GM18907 (cell line): ENCODE measurements around the gene ABTB2.
A peak's percentile ranks its signal among the peaks of the same experiment; 100 is the strongest.

ENCODE experiments used
- ATAC-seq: cut with Tn5 transposase; IDR thresholded peaks from one replicate; pipeline ENCODE4 v1.9.1; 2021; ENCODE audit warnings: mild to moderate bottlenecking, moderate library complexity; ENCODE audit not compliant: unreplicated experiment

The ABTB2 gene

DNA sequence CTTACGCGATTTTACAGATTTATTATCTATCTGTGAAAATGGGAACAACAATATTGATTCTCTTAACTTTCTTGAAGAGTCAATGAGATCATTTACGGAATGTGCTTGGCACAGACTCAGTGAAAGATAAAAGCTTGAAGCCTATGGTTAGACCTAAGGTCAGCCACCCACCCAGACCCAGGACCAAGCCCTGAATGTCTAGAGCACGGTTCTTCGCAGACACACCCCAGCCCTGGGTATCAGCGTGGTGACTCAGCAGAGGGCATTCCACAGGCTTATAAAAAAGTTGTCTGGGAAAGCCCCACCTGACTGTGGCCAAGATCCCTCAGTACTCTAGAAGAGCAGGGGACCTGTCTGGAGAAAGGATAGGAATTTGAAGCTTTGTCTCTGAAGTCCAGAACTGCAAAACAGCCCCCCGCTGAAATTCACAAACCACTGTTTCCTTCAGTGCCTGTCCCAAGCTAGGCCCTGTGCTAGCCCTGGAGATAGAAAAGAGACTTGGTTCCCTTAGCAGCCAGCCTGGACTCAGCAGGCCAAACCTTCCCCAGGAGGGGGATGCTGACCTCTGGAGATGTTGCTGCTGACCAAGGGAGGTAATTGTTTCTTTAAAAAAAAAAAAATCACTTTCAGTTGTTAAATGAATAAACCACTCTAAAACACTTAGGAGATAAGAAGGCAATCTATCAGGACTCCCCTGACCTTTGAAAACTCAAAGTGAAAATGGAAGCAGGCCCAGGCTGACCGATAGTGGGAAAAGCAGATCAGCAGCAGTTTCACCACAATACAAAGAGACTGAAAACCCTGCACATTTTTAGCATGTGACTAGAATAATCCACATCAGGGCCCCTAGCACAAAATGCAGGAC is 114.0 kb downstream of the ABTB2 start:
- peak; percentile 67 for ATAC-seq

DNA sequence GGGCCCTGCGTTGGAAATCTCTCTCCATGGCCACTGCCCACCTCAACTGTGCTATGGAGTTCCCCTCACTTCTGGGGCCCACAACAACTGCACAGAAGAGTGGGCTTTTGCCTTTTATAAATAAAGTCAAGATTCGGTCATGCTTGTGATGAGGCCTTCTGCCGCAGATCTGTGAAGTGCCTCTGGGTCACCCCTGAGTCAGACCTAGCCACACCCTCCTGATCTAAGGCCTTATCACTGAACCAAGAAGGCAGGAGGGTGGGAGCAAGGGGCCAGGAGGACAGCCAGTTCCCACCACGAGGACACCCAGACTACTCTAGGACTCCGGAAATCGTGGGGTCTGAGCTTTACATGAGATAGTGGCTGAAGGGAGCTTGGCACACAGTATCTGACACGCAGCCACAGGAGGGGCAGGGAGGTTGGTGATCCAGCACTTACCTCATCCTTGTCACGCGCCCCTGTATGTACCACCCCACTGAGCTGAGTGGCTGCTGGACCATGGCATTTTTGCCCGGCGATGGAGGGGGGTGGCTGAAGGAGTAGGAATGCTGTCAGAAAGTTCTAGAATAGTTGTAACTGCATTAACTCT is 115.7 kb downstream of the ABTB2 start:
- ATAC-seq: peak; percentile 28

DNA sequence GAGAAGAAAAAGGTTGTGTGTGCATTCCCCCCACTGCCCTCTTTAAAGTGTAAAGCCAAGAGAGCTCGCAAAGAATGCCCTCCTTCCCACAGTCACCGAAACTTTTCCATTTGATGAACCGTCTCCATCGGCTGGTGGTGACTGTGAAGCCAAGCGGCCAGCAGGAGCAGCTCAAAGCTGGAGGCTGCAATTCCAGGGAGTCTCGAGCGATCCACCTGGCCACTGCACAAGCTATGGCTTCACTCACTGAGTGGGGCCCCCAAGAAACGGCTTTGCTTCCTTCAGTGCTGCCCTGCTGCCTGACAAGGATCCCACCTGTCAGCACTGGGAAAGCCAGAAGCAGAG is 117.7 kb downstream of the ABTB2 start:
- no peak for ATAC-seq

DNA sequence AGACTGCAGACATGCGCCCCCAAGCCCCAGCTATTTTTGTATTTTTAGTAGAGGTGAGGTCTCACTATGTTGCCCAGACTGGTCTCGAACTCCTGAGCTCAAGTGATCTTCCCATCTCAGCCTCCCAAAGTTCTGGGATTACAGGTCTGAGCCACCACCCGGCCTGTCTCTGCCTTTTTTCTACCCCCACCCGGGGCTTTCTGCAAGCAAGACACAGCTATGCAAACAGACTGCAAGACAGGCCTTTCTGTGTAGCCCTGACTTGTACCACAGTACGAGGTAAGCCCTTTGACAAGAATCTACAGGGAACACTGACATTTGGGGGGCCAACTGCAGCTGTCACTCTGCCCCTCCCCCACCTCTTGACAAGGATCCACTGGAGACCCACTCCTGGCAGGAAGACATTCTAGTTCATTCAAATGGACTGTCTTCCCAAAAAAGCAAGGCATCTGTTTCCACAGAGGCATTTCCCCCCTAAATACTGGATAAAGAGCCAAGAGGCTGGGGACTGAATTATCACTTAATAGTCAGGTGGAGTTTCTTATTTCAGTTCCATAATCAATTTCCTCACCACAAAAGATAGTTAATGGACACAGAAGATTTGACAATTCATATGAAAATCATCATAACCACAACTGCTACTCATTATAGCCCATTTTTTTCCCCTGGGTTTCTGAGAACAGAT is 118.2 kb downstream of the ABTB2 start:
- no peak for ATAC-seq

DNA sequence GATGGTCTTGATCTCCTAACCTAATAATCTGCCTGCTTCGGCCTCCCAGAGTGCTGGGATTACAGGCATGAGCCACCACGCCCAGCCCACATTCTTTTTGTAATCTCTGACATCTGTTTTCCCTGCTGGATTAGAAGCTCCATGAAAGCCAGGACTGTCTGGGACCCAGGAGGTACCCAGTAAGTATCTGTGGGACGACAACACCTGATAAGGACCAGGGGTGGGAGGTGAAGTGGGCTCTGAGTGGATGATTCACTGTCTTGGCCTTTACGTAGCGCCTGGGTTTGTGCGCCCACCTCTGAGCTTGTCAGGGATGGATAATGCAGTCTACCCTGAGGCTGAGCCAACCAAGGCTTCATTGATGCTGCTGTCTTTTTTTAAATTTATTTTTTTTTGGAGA is 118.8 kb downstream of the ABTB2 start:
- ATAC-seq: no peak

DNA sequence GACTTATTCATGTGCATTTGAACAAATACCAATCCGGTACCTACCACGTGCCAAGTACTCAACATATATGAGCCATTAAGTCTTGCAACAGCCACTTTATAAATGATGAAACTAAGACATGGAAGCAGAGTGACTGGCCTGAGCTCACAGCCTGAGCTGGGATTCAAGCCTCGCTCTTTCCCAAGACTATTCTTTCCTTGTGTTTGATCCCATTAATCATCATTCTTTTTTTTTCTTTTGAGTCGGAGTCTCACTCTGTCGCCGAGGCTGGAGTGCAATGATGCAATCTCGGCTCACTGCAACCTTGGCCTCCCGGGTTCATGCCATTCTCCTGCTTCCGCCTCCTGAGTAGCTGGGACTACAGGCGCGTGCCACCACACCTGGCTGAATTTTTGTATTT is 119.3 kb downstream of the ABTB2 start:
- ATAC-seq: no peak

DNA sequence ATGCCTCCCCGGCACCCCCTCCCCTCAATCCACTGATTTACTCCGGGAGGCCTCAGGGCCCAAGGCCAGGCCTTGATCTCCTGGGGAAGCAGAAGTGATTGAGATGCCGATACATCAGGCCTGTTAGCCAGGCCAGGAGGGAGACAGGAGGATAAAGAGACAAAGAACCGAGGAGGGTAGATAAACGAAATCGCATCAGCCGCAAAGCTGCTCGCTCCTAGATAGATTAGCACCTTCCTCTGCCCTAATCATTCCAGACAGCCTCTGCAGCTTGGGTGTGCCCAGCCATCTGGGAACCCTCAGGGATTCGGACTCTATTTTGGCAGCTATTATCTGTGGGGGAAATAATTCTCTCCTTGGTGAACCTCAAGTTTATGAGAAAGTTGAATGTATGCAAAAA is 121.2 kb downstream of the ABTB2 start:
- ATAC-seq: no peak

DNA sequence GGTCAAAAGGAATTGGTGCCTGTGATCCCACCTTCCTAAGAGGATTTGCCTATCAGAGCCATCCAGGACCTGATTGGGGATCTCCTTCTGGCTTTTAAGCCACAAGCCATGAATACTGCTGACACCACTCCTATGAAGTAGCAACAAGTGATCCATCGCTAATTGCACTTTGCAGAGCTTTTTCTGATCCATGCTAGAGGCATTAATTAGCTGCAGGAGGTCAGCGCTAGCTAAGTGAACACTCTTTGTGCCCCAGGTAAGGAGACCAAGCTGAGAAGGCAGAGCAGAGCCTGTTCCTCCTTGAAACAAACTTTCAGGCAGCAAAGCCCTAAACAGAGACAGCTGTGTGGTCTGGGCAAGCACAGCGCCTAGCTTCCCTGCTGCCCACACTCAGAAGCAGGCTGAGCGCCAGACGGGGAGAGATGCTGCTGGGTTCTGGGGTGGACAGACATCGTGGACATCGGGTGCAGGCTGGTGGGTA is 122.2 kb downstream of the ABTB2 start:
- ATAC-seq: no peak

DNA sequence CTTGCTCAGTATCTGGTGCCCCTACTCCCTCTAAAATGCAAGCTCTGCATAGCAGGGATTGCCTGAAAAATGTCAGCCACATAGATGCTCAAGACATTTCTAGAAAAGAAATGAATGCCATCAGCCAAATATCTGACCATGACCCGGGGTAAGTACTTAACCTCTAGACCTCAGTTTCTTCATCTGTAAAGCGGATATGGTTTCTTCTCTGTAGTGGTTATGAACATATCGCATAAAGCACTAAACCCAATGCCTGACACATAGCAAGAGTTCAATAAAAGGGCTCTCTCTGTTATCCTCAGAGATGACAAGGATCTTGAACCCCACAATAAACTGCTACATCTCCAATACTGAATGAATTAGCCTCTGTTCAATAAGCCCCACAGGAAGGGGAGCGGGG is 122.6 kb downstream of the ABTB2 start:
- peak; percentile 44 for ATAC-seq

DNA sequence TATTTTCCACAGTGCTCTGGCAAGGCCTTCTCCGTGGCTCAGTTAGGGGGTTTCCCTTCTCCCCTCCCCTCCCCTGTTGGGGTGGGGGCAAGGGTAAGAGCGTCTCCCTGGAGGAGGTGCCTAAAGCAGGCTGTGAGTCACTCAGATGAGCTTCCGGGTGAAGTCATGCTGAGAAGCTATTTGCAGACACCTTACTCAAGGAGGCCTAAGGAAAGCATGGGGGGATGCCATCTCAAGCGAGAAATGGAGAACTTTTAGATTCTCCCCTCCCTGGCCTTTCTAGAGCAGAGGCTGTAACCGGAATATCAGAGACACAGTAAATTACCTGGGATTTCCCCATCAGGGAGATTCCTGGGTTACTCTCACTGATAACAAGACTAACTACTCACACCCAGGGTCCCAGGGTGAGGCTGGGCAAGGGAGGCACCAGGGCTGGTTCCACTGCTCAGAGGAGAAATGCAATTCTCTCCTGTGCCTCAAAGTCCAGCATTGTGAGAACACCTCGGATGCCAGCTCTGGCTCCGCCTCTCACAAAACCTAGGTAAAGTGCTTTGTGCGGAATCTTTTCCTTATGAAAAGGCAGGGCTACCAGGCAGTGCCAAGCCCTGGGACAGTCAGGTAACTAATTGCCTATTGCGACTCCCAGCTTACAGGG is 123.6 kb downstream of the ABTB2 start:
- peak; percentile 80 for ATAC-seq

DNA sequence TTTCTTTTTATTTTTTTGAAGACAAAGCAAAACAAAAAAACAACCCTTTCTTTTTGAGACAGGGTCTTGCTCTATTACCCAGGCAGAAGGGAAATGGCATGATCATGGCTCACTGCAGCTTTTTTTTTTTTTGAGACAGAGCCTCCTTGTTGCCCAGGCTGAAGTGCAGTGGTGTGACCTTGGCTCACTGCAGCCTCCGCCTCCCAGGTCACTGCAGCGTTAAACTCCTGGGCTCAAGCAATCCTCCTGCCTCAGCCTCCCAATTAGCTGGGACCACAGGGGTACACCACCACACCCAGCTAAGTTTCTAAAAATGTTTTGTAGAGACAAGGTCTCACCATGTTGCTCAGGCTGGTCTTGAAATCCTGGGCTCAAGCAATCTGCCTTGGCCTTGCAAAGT is 124.6 kb downstream of the ABTB2 start:
- no peak for ATAC-seq

DNA sequence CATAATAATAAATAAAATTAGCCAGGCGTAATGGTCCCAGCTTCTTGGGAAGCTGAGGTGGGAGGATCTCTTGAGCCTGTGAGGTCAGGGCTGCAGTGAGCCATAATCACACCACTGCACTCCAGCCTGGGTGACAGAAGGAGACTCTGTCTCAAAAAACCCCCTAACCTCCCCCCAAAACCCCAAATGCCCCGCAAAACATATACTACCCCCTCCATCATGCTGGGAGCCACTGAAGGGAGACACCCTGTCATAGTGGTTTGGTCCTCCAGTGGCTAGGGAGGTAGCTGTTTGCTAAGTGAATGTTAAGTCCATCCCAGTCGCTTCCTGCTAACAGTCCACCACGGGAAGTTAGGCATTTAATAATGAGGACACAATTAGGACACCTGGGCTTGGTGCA is 125.0 kb downstream of the ABTB2 start:
- no peak for ATAC-seq

DNA sequence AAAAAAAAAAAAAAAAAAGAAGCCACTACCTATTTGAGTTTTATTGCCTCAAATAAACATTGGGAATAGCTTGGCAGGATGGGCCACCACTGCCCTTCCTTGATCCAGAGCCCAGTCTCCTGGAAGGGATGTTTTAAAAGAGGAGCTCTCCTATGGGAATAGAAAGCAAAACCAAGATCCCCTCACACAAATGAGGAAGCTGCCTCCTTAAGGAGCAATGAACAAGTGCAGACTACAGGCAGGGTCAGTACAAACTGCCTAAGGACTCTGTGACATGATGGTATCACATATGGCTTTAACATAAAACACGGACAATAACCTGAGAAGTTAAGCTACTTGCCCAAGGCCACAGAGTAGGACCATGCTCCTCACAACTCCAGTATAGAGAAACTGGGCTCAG is 131.6 kb downstream of the ABTB2 start:
- ATAC-seq: no peak

DNA sequence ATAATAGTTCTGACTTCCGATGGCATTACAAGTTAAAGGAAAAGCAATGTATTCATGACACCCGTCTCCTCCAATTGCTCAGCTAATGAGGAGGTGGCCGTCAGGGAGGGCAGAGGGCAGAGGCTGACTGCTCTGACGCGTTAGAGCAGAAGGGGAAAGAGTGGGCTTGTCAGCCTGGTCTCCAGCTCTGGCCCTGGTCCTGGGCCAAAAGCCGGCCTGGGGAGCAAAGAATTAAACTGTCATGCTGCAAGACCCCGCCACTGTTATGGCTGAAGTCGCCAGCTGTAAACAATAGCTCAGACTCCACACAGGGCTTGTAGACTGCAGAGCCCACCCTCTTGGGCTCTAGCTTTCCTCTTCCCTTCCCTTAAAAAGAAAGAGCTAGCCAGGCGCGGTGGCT is 132.7 kb downstream of the ABTB2 start:
- no peak for ATAC-seq

DNA sequence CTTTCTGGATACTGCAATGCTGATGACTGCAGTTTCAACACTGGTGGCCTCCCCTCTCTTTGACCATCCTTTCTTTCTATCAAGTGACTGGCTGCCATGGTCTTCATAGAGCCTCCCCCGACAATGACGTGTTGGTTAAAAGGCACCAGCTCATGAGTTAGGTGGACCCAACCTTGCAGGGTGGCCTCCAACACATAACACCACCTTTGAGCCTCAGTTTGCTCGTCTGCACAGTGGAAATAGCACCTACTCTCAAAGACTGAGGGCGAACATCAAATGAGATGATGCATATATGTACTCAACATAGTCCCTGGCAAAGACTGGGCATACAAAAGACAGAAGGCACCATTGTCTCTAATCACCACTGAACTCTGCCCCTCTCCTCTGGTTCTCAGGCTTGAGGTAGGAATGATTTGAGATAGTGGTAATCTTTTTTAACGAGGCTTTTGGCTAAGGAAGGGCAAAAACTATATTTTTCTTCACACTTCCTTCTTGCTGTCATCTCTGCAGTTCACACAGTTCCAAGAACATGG is 133.3 kb downstream of the ABTB2 start:
- no peak for ATAC-seq

DNA sequence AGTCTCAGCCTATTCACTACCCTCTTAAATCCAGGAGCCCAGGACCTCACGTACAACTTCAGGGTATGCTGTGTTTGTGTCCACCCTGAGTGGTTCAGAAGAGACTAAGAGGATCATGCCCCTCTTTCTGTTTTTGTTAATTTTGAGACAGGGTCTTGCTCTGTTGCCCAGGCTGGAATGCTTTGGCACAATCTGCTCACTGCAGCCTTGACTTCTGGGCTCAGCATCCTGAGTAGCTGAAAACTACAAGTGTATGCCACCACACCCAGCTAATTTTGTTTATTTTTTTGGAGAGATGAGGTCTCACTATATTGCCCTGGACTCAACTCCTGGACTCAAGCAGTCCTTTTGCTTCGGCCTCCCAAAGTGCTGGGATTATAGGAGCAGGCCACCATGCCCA is 133.9 kb downstream of the ABTB2 start:
- ATAC-seq: no peak

DNA sequence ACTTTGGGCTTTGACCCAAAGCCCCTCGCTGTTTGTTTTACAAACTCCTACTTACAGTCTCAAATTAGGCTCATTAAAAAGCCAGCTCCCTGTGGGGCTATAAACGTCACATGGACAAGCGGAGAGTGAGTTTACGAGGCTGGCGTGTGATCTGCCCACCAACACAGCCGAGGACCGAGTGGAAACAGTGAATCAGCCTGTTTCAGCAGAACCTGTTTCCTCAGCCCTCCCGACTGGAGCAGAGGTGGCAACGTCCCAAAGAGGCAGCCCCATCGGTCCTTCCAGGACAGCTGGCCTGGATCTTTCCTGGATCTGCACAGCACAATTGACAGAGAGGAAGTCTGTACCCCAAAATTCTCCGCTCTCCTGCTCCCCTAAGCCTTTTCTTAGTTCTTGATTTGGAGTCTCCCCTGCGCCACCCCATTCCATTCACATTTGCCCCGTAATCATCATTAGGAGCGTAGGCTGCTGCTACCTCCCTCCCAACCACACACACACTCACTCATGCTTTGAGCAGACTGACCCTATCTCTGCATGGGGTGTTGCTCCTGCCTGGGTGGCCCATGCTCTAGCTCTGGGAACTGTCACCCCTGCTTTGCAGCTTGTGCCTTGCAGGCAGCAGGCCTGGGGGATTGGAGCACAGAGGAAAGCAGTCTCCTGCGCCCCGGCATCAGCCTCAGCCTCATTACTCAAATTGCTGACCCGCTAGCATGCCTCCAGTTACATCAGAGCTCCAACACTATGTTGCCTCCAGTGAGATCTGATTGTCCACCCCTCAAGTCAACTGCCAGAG is 134.6 kb downstream of the ABTB2 start:
- no peak for ATAC-seq

DNA sequence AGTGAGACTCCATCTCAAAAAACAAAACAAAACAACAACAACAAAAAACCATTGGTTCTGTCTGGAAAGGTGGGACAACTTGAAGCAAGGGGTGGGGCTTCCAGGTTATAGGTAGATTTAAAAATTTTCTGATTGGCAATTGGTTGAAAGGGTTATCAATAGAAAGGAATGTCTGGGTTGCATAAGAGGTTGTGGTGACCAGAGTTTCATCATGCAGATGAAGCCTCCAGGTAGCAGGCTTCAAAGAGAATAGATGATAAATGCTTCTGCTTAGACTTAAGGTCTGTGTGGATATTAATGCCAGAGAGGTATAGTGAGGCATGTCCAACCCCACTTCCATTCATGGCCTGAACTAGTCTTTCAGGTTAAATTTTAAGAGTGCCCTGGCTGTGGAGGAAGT is 135.8 kb downstream of the ABTB2 start:
- no peak for ATAC-seq

DNA sequence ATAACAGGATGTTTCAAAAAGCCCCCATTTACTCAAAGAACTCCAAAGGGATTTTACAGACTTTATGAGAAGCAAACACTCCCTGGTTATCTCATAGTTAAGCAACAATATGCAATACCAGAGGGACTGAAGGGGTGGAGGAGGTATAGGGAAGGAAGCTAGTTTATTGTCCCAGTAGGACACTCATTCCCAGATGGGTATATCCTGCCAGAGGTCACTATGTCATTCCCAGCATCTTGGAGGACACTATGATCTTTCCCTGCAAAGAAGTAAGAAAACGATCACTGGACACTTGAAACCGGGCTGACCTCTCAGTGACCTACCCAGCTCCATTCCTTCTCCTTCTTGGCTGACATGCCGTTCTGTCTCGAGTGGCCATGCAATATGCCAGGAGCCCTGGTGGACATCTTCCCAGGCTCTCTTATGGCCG is 137.9 kb downstream of the ABTB2 start:
- no peak for ATAC-seq

DNA sequence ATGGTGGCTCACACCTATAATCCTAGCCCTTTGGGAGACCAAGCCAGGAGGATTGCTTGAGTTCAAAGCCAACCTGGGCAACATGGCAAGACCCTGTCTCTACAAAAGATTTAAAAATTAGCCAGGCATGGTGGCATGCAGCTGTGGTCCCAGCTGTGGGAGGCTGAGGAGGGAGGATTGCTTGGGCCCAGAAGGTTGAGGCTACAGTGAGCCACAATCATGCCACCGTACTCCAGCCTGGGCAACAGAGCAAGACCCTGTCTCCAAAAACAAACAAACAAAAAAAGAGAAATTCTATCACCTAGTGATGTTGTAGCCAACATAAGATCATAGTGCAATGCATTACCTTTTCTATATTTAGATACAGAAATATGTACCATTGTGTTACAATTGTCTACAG is 138.5 kb downstream of the ABTB2 start:
- no peak for ATAC-seq
